H54 (cell line): Measurements from ENCODE around the gene COMT.
A peak's percentile ranks its signal among the peaks of the same experiment; 100 is the strongest.

Experiments
- DNase-seq: peaks from one replicate; pipeline ENCODE4 v3.0.0; 2011; ENCODE audit warnings: low spot score, mixed read lengths; ENCODE audit not compliant: insufficient read length
- FAIRE-seq: peaks from 3 replicates; lab custom pipeline; 2011; peaks lifted over from hg19 to GRCh38; lab: Jason Lieb, UNC
- POLR2A ChIP-seq: IDR thresholded peaks from 2 replicates; pipeline ENCODE4 v1.6.1; 2011; ENCODE audit warnings: low read depth, mild to moderate bottlenecking, low read length

Gene COMT

GRCh38 chr22:19996694-19997384 is 55.3 kb downstream of the COMT start:
- no peak for DNase-seq
- TF ChIP-seq POLR2A, result no peak
- no peak for FAIRE-seq

GRCh38 chr22:19997561-19998231 is 56.1 kb downstream of the COMT start:
- DNase-seq, result no peak
- TF ChIP-seq POLR2A, result no peak
- FAIRE-seq, result no peak

- FAIRE-seq (no peak), DNase-seq (no peak)
- no peak for TF ChIP-seq POLR2A
Measured at GRCh38 chr22:19998232-19998951, 56.8 kb downstream of the COMT start.

DNA sequence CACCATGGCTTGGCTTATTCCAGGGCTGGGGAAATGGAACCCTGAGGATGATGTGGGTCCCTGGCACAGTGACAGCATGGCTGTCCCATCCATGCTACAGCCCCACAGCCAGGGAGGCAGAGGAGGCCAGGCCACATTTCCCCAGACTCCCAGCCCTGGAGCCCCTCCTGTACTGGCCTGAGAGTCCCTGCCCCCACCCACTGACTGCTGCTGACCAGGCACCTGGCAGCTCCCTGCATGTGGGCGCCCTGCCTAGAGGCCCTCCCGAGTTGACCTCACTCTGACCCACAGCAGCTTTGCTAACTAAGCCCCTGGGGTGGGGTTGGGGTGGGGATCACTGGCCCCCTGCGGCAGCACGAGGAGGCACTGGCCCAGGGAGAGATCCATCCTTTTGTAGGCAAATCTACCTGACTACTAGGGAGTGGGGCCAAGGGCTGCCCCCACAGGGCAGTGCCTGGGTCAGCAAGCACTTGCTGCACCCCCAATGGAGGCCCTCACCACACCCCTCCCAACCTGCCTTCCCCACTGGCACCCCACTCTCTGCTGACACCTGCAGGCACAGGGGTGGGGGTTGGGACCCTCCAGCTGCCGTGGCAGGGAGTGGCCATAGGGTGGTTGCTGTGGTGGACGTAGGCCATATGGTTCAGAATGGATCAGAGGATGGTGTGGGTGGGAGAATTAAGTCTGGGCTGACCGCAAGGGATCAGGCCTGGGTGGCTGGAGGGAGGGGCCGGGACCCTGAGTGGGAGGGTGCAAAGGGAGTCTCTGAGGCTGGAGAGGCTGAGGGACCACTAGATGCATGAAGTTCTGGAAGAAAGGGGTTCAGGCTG is 57.6 kb downstream of the COMT start:
- DNase-seq (no peak), FAIRE-seq (no peak)
- TF ChIP-seq POLR2A, result no peak

DNA sequence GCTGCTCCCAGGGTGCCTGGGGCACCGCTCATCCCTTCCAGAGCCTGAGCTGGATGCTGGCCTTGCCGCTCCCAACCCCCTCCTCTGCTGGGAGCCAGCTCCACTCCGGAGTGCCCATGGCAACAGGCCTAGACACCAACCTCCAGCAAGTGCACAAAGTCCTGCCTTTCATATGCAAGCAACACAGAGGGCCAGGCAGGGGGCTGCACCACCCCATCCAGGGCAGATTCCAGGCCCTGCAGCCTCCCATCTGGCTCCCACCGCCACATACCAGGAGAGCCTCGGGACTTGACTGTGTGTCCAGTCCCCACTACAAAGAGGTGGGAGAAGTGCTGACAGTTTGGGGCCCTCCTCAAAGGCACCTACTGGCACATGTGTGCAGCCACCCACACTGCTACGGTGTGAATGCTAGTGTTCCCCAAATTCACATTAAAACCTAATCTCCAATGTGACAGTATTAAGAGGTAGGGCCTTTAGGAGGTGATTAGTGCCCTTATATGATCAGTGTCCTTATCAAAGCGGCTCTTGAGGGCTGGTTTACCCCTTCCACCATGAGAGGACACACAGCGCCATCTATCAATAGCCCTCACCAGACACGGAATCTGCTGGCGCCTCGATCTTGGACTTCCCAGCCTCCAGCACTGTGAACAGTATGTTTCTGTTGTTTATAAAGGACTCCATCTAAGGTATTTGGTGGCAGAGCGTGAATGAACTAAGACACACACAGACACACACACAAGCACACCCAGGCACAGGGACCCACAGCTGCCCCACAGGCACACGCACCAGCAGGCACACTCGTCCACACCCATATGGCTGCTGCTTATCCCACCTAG is 58.9 kb downstream of the COMT start:
- DNase-seq, result no peak
- no peak for TF ChIP-seq POLR2A
- no peak for FAIRE-seq

DNA sequence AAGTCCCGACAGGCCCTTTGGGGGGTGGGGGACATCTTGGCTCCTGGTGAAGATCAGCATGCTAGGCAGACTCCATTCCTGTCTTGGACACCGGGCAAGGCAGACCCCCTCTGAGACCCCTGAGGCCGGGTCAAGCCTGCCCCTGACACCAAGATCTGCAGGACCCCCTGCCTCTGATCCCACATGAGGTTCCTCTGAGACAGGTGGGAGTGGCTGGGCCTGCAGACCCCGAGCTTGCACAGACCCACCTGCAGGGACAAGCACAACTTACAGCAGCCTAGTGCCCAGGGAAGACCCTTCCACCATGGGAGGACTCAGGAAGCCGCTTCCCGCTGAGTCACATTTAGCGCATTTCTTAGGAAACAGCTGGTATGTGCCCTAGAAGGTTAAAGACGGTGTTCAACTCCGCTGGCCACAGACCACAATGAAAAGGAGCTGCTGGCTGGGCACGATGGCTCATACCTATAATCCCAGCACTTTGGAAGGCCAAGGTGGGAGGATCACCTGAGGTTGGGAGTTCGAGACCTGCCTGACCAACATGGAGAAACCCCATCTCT is 59.6 kb downstream of the COMT start:
- FAIRE-seq, result no peak
- DNase-seq, result no peak
- no peak for TF ChIP-seq POLR2A

DNA sequence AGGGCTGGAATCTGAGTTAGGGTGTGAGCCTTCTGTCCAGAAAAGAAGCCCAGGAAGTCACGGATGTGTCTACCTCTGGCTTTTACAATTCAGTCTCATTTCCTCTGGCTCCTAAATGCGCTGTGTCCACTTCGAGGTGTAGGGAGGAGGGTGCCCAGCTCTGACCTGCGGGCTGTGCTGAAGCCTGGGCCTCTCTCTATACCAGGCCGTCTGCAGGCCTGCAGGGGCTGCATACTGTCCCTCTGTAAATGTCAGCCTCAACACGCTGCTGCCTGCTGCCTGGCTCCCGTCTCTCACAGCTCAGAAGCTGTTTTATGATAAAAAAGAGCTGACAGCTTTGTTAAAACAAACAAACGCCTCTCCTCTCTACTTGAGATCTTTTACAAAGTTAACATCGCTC is 60.6 kb downstream of the COMT start:
- TF ChIP-seq POLR2A, result no peak
- DNase-seq (no peak), FAIRE-seq (no peak)

DNA sequence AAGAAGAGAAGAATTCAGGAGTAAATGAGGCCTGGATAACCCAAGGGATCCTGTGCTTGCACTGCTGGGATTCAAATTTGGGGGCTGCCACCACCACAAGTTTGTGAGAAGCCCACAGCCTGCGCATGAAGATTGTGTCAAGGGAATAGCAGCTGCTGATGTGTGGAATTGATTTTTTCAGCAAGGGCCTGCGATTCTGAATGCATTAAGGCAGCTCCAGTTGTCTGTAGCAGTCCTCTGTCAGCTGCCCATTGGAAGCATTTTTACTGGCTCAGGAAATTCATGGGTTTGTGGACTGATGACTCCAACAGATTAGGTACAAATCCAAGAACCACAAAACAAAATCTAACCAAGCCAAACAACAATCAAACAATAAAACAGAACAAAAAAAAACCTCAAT is 61.1 kb downstream of the COMT start:
- FAIRE-seq (no peak), DNase-seq (no peak)
- no peak for TF ChIP-seq POLR2A

GRCh38 chr22:20003304-20003703 is 61.7 kb downstream of the COMT start:
- FAIRE-seq (no peak), DNase-seq (no peak)
- no peak for TF ChIP-seq POLR2A

DNA sequence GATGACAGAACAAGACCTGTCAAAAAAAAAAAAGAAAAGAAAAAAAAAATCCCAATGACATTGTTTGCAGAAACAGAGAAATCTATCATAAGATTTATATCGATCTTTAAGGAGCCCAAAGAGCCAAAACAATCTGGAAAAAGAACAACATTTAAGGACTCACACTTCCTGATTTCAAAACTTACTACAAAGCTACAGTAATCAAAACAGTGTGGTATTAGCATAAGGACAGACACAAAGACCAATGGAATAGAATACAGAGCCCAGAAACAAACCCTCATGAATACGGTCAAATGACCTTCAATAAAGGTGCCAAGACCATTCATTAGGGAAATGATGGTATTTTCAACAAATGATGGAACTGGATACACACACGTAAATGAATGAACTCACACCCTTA is 62.9 kb downstream of the COMT start:
- DNase-seq (no peak), FAIRE-seq (no peak)
- TF ChIP-seq POLR2A, result no peak

- DNase-seq (peak; percentile 92), FAIRE-seq (peak; percentile 93)
- no peak for TF ChIP-seq POLR2A
Measured at GRCh38 chr22:20008221-20008995, 66.8 kb downstream of the COMT start.

- FAIRE-seq (no peak), DNase-seq (no peak)
- no peak for TF ChIP-seq POLR2A
Measured at GRCh38 chr22:20009018-20009491, 67.5 kb downstream of the COMT start.
